Gastroesophageal sphincter (tissue), 3 donors: ENCODE data around the gene CLGN.

Source experiments
- CTCF ChIP-seq, 4 experiments: fragments of 200-600 bp in 2 of 4; fragments of 450-650 bp in 2 of 4; sonication (generic) in 1 of 4; IDR thresholded peaks; one replicate each; pipeline ENCODE4 v1.5.1; 2017 to 2019; ENCODE audit warnings: antibody characterized with exemption in 4 of 4, mild to moderate bottlenecking in 2 of 4, moderate library complexity in 2 of 4
- POLR2A ChIP-seq, 2 donors: fragments of 450-650 bp; IDR thresholded peaks; one replicate each; pipeline ENCODE4 v1.6.1; 2017; ENCODE audit warnings: antibody characterized with exemption in 2 of 2, mild to moderate bottlenecking in 2 of 2, moderate library complexity in 1 of 2
- POLR2AphosphoS5 ChIP-seq: sonication (generic); formaldehyde crosslinking; IDR thresholded peaks from one replicate; pipeline ENCODE4 v1.6.1; 2017; ENCODE audit warnings: antibody characterized with exemption

GRCh38 chr4:140342620-140343019 is 84.8 kb downstream of the CLGN start:
- TF ChIP-seq CTCF (IDR thresholded peaks at IDR 0.05) (no peak), POLR2A (IDR thresholded peaks at IDR 0.05) (no peak), POLR2AphosphoS5 (no peak)
